ENCODE results near the gene ANKRD17. TPM values are rescaled to one million over a fixed set of nuclear protein-coding genes. Genes with fewer than 3 reads are reported as not detected.

The ANKRD17 gene
- total and polyA plus RNA-seq, 9 of the 15 experiments (the other 6 are each of a cell fraction or from before 2014, with no cell fraction given): 25.5 to 86.9 (median 52.2) TPM

DNA sequence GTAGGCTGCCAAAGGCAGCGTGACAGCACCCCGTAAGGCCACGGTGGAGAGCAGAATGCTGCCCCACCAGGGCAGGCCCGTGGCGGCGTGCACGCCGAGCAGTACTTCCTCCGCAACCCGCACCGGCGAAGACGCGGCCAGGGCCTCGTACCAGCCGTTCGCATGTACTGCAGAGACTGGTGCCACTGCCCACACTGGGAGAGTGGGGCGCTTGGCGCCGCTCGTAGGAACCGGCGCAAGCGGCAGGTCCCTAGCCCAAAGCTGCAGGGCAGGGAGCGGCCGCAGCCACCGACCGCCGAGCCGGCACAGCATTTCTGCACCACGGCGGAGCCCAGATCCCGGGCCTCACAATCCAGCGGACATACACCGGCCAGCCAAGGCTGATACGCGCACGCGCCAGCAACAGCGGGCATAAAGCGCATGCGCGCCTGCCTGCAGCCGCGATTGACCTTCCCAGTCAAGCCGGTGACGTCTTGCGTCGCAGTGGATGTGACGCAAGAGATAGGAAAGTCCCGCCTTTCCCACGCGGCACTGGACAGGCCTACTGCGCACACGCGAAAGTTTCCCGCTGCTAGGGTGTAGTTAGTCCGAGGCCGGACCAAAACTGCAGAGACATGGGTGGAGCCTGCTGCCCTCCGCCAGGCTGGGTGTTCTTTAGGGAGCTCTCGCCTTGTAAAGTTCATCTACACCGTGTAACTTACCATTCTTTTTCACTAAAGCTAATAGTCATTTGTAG, 189.1 kb downstream of the ANKRD17 start, which contains the start of gene COX18 (continued):
- TF ChIP-seq, protein P1, sequence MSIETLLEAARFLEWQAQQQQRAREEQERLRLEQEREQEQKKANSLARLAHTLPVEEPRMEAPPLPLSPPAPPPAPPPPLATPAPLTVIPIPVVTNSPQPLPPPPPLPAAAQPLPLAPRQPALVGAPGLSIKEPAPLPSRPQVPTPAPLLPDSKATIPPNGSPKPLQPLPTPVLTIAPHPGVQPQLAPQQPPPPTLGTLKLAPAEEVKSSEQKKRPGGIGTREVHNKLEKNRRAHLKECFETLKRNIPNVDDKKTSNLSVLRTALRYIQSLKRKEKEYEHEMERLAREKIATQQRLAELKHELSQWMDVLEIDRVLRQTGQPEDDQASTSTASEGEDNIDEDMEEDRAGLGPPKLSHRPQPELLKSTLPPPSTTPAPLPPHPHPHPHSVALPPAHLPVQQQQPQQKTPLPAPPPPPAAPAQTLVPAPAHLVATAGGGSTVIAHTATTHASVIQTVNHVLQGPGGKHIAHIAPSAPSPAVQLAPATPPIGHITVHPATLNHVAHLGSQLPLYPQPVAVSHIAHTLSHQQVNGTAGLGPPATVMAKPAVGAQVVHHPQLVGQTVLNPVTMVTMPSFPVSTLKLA (conservative IDR thresholded peaks at IDR 0.05): peak; percentile 74 to 83
- TF ChIP-seq HLTF (IDR thresholded peaks at IDR 0.05): no peak
- TF ChIP-seq ZZZ3 (IDR thresholded peaks at IDR 0.05): no peak
- TF ChIP-seq ETV5 (CRISPR knock-in tag; IDR thresholded peaks at IDR 0.05; ENCODE audit: low read depth): peak; percentile 68; the same call in 1 of the 2 replicates
- TF ChIP-seq, protein P2, sequence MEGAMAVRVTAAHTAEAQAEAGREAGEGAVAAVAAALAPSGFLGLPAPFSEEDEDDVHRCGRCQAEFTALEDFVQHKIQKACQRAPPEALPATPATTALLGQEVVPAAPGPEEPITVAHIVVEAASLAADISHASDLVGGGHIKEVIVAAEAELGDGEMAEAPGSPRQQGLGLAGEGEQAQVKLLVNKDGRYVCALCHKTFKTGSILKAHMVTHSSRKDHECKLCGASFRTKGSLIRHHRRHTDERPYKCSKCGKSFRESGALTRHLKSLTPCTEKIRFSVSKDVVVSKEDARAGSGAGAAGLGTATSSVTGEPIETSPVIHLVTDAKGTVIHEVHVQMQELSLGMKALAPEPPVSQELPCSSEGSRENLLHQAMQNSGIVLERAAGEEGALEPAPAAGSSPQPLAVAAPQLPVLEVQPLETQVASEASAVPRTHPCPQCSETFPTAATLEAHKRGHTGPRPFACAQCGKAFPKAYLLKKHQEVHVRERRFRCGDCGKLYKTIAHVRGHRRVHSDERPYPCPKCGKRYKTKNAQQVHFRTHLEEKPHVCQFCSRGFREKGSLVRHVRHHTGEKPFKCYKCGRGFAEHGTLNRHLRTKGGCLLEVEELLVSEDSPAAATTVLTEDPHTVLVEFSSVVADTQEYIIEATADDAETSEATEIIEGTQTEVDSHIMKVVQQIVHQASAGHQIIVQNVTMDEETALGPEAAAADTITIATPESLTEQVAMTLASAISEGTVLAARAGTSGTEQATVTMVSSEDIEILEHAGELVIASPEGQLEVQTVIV (CRISPR knock-in tag; IDR thresholded peaks at IDR 0.05; ENCODE audit: borderline replicate concordance): no peak
- peak; percentile 87 for TF ChIP-seq GABPB1 (CRISPR knock-in tag; IDR thresholded peaks at IDR 0.05)
- TF ChIP-seq, protein P3, sequence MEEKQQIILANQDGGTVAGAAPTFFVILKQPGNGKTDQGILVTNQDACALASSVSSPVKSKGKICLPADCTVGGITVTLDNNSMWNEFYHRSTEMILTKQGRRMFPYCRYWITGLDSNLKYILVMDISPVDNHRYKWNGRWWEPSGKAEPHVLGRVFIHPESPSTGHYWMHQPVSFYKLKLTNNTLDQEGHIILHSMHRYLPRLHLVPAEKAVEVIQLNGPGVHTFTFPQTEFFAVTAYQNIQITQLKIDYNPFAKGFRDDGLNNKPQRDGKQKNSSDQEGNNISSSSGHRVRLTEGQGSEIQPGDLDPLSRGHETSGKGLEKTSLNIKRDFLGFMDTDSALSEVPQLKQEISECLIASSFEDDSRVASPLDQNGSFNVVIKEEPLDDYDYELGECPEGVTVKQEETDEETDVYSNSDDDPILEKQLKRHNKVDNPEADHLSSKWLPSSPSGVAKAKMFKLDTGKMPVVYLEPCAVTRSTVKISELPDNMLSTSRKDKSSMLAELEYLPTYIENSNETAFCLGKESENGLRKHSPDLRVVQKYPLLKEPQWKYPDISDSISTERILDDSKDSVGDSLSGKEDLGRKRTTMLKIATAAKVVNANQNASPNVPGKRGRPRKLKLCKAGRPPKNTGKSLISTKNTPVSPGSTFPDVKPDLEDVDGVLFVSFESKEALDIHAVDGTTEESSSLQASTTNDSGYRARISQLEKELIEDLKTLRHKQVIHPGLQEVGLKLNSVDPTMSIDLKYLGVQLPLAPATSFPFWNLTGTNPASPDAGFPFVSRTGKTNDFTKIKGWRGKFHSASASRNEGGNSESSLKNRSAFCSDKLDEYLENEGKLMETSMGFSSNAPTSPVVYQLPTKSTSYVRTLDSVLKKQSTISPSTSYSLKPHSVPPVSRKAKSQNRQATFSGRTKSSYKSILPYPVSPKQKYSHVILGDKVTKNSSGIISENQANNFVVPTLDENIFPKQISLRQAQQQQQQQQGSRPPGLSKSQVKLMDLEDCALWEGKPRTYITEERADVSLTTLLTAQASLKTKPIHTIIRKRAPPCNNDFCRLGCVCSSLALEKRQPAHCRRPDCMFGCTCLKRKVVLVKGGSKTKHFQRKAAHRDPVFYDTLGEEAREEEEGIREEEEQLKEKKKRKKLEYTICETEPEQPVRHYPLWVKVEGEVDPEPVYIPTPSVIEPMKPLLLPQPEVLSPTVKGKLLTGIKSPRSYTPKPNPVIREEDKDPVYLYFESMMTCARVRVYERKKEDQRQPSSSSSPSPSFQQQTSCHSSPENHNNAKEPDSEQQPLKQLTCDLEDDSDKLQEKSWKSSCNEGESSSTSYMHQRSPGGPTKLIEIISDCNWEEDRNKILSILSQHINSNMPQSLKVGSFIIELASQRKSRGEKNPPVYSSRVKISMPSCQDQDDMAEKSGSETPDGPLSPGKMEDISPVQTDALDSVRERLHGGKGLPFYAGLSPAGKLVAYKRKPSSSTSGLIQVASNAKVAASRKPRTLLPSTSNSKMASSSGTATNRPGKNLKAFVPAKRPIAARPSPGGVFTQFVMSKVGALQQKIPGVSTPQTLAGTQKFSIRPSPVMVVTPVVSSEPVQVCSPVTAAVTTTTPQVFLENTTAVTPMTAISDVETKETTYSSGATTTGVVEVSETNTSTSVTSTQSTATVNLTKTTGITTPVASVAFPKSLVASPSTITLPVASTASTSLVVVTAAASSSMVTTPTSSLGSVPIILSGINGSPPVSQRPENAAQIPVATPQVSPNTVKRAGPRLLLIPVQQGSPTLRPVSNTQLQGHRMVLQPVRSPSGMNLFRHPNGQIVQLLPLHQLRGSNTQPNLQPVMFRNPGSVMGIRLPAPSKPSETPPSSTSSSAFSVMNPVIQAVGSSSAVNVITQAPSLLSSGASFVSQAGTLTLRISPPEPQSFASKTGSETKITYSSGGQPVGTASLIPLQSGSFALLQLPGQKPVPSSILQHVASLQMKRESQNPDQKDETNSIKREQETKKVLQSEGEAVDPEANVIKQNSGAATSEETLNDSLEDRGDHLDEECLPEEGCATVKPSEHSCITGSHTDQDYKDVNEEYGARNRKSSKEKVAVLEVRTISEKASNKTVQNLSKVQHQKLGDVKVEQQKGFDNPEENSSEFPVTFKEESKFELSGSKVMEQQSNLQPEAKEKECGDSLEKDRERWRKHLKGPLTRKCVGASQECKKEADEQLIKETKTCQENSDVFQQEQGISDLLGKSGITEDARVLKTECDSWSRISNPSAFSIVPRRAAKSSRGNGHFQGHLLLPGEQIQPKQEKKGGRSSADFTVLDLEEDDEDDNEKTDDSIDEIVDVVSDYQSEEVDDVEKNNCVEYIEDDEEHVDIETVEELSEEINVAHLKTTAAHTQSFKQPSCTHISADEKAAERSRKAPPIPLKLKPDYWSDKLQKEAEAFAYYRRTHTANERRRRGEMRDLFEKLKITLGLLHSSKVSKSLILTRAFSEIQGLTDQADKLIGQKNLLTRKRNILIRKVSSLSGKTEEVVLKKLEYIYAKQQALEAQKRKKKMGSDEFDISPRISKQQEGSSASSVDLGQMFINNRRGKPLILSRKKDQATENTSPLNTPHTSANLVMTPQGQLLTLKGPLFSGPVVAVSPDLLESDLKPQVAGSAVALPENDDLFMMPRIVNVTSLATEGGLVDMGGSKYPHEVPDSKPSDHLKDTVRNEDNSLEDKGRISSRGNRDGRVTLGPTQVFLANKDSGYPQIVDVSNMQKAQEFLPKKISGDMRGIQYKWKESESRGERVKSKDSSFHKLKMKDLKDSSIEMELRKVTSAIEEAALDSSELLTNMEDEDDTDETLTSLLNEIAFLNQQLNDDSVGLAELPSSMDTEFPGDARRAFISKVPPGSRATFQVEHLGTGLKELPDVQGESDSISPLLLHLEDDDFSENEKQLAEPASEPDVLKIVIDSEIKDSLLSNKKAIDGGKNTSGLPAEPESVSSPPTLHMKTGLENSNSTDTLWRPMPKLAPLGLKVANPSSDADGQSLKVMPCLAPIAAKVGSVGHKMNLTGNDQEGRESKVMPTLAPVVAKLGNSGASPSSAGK (IDR thresholded peaks at IDR 0.05): peak; percentile 26
- no peak for TF ChIP-seq ZNF165 (CRISPR knock-in tag; IDR thresholded peaks at IDR 0.05; ENCODE audit: borderline replicate concordance)
- no peak for TF ChIP-seq ZBTB7A (IDR thresholded peaks at IDR 0.05; ENCODE audit: borderline replicate concordance, control insufficient read depth, low read depth, low read length)
- no peak for TF ChIP-seq HMG20A (CRISPR knock-in tag; conservative IDR thresholded peaks at IDR 0.05)
- TF ChIP-seq BACH1 (tag; IDR thresholded peaks at IDR 0.05): no peak
- TF ChIP-seq IFI16 (CRISPR knock-in tag; IDR thresholded peaks at IDR 0.05): no peak
